Measurements from ENCODE around the gene MLC1.

GRCh38 chr22:50112151-50113118, 27.2 kb upstream of the MLC1 start:
- TF ChIP-seq, protein P1, sequence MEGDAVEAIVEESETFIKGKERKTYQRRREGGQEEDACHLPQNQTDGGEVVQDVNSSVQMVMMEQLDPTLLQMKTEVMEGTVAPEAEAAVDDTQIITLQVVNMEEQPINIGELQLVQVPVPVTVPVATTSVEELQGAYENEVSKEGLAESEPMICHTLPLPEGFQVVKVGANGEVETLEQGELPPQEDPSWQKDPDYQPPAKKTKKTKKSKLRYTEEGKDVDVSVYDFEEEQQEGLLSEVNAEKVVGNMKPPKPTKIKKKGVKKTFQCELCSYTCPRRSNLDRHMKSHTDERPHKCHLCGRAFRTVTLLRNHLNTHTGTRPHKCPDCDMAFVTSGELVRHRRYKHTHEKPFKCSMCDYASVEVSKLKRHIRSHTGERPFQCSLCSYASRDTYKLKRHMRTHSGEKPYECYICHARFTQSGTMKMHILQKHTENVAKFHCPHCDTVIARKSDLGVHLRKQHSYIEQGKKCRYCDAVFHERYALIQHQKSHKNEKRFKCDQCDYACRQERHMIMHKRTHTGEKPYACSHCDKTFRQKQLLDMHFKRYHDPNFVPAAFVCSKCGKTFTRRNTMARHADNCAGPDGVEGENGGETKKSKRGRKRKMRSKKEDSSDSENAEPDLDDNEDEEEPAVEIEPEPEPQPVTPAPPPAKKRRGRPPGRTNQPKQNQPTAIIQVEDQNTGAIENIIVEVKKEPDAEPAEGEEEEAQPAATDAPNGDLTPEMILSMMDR (IDR thresholded peaks at IDR 0.05), result no peak
- TF ChIP-seq POLR2AphosphoS5 (IDR thresholded peaks at IDR 0.05) (no peak), POLR2A (IDR thresholded peaks at IDR 0.05) (no peak)

Data from gastroesophageal sphincter (tissue), 3 donors.